IMR-90 (cell line): ENCODE results near the gene NGEF. TPM values are rescaled to one million over a fixed set of nuclear protein-coding genes. Genes with fewer than 3 reads are reported as not detected.

Experiments
- ATAC-seq: fragments of 200-7000 bp; cut with Tn5 transposase; 2 replicates; pipeline ENCODE4 v1.9.1; 2020; ENCODE audit warnings: low read depth, mild to moderate bottlenecking, moderate library complexity
- BruUV-seq: library from RNA; stranded (reverse); fragments of 400-500 nt; replicated peaks from 2 replicates; lab custom pipeline; 2021; lab: Mats Ljungman, UMichigan
- CTCF ChIA-PET: fragments of 300-600 bp; formaldehyde crosslinking; extraction: SDS; loops from one replicate; lab custom pipeline; 2021; ENCODE audit warnings: antibody characterized with exemption; lab: Yijun Ruan, JAX
- POLR2A ChIA-PET: fragments of 300-600 bp; sonication (Branson Sonifier 250); formaldehyde crosslinking; loops from one replicate; lab custom pipeline; 2022; ENCODE audit warnings: antibody characterized with exemption; ENCODE audit not compliant: unreplicated experiment; lab: Charles Lee
- DNase-seq: peaks from one replicate; pipeline ENCODE4 v3.0.0; 2013
- H2AFZ ChIP-seq: replicated peaks from 2 replicates; pipeline ENCODE3; 2013; ENCODE audit warnings: low read length, mild to moderate bottlenecking; ENCODE audit not compliant: poor library complexity
- H2AK5ac ChIP-seq: 2 replicates; pipeline ENCODE4 v1.6.1; 2013; ENCODE audit warnings: low read depth, low read length, inconsistent platforms
- H2AK9ac ChIP-seq: replicated peaks from 2 replicates; pipeline ENCODE3; 2013; ENCODE audit warnings: mild to moderate bottlenecking, low read depth, low read length, moderate library complexity; ENCODE audit not compliant: poor library complexity
- H2BK120ac ChIP-seq: 2 replicates; pipeline ENCODE4 v1.6.1; 2013; ENCODE audit warnings: low read depth, low read length, inconsistent platforms
- H2BK15ac ChIP-seq: 3 replicates; pipeline ENCODE4 v1.6.1; 2013; ENCODE audit warnings: low read depth, low read length, inconsistent platforms
- H2BK20ac ChIP-seq: 2 replicates; pipeline ENCODE4 v1.6.1; 2013; ENCODE audit warnings: low read depth, mild to moderate bottlenecking, inconsistent platforms, low read length, moderate library complexity
- H2BK5ac ChIP-seq: 2 replicates; pipeline ENCODE4 v1.6.1; 2013; ENCODE audit warnings: mild to moderate bottlenecking, low read depth, low read length, inconsistent platforms; ENCODE audit not compliant: poor library complexity, severe bottlenecking
- H3K14ac ChIP-seq: replicated peaks from 2 replicates; pipeline ENCODE4 v1.6.1; 2013; ENCODE audit warnings: low read depth, low read length, inconsistent platforms
- H3K18ac ChIP-seq: 2 replicates; pipeline ENCODE4 v1.6.1; 2013; ENCODE audit warnings: low read depth, low read length, control low read depth
- H3K23ac ChIP-seq: 2 replicates; pipeline ENCODE4 v1.6.1; 2013; ENCODE audit warnings: low read depth, low read length, inconsistent platforms
- H3K27ac ChIP-seq: 2 replicates; pipeline ENCODE4 v1.5.1; 2013; ENCODE audit warnings: mild to moderate bottlenecking, control low read depth, low read length; ENCODE audit not compliant: insufficient read depth
- H3K27me3 ChIP-seq: 2 replicates; pipeline ENCODE4 v1.6.1; 2013; ENCODE audit warnings: low read length; ENCODE audit not compliant: control insufficient read depth, insufficient read depth
- H3K36me3 ChIP-seq: 2 replicates; pipeline ENCODE4 v1.6.1; 2013; ENCODE audit warnings: low read length, mixed read lengths; ENCODE audit not compliant: control insufficient read depth, insufficient read depth
- H3K4ac ChIP-seq: 2 replicates; pipeline ENCODE4 v1.6.1; 2013; ENCODE audit warnings: low read depth, low read length, inconsistent platforms
- H3K4me1 ChIP-seq: 2 replicates; pipeline ENCODE4 v1.6.1; 2013; ENCODE audit warnings: low read length, mixed read lengths; ENCODE audit not compliant: control insufficient read depth, insufficient read depth
- H3K4me2 ChIP-seq: 2 replicates; pipeline ENCODE4 v1.6.1; 2013; ENCODE audit warnings: low read depth, mild to moderate bottlenecking, control low read depth, low read length, moderate library complexity
- H3K4me3 ChIP-seq: 2 replicates; pipeline ENCODE4 v1.5.1; 2013; ENCODE audit warnings: low read depth, mild to moderate bottlenecking, control low read depth, low read length, moderate library complexity; ENCODE audit not compliant: insufficient read depth
- H3K56ac ChIP-seq: 2 replicates; pipeline ENCODE4 v1.6.1; 2013; ENCODE audit warnings: low read length, inconsistent platforms; ENCODE audit not compliant: insufficient read depth; ENCODE audit errors: extremely low read depth
- H3K79me1 ChIP-seq, 2 experiments: 2 replicates each; pipeline ENCODE4 v1.6.1; 2013; ENCODE audit warnings: low read length in 2 of 2, inconsistent platforms in 1 of 2, low read depth in 1 of 2
- H3K9ac ChIP-seq: 2 replicates; pipeline ENCODE4 v1.6.1; 2013; ENCODE audit warnings: low read depth, low read length, control low read depth
- H3K9me1 ChIP-seq: 2 replicates; pipeline ENCODE4 v1.6.1; 2013; ENCODE audit warnings: low read length, inconsistent platforms; ENCODE audit not compliant: insufficient read depth
- H3K9me3 ChIP-seq: 2 replicates; pipeline ENCODE4 v1.6.1; 2013; ENCODE audit warnings: low read length; ENCODE audit not compliant: control insufficient read depth, insufficient read depth
- H4K20me1 ChIP-seq: 2 replicates; pipeline ENCODE4 v1.6.1; 2013; ENCODE audit warnings: low read length, inconsistent platforms; ENCODE audit not compliant: insufficient read depth
- H4K5ac ChIP-seq: 2 replicates; pipeline ENCODE4 v1.6.1; 2013; ENCODE audit warnings: mild to moderate bottlenecking, low read depth, low read length, control low read depth
- H4K8ac ChIP-seq, 2 experiments: 2 replicates each; pipeline ENCODE4 v1.6.1; 2013; ENCODE audit warnings: low read depth in 2 of 2, low read length in 2 of 2, control low read depth in 1 of 2, inconsistent platforms in 1 of 2
- H4K91ac ChIP-seq: 2 replicates; pipeline ENCODE4 v1.6.1; 2013; ENCODE audit warnings: low read depth, low read length, inconsistent platforms; ENCODE audit not compliant: insufficient read depth
- BHLHE40 ChIP-seq: fragments of 150-350 bp; IDR thresholded peaks from 2 replicates; pipeline ENCODE4 v1.6.1; 2016; ENCODE audit warnings: mild to moderate bottlenecking, low read depth, low read length
- CEBPB ChIP-seq: IDR thresholded peaks from 2 replicates; pipeline ENCODE4 v1.6.1; 2012; ENCODE audit warnings: low read depth, low read length, improper control_type of control experiment
- CHD1 ChIP-seq: IDR thresholded peaks from 2 replicates; pipeline ENCODE4 v1.6.1; 2012; ENCODE audit warnings: low read depth, low read length, improper control_type of control experiment
- FOS ChIP-seq: fragments of 150-350 bp; IDR thresholded peaks from 2 replicates; pipeline ENCODE4 v1.6.1; 2016; ENCODE audit warnings: low read depth, low read length
- MAFK ChIP-seq: IDR thresholded peaks from 2 replicates; pipeline ENCODE4 v1.6.1; 2012; ENCODE audit warnings: low read depth, low read length, improper control_type of control experiment
- MAZ ChIP-seq: IDR thresholded peaks from 2 replicates; pipeline ENCODE4 v1.6.1; 2012; ENCODE audit warnings: low read depth, mild to moderate bottlenecking, low read length, improper control_type of control experiment, moderate library complexity, borderline replicate concordance
- MXI1 ChIP-seq: IDR thresholded peaks from 2 replicates; pipeline ENCODE4 v1.6.1; 2012; ENCODE audit warnings: low read depth, mild to moderate bottlenecking, low read length, moderate library complexity, borderline replicate concordance
- NFE2L2 ChIP-seq: fragments of 150-350 bp; IDR thresholded peaks from 2 replicates; pipeline ENCODE4 v1.6.1; 2016; ENCODE audit warnings: low read depth, mild to moderate bottlenecking, low read length
- POLR2A ChIP-seq: IDR thresholded peaks from 2 replicates; pipeline ENCODE4 v1.6.1; 2012; ENCODE audit warnings: mild to moderate bottlenecking, low read depth, low read length
- RAD21 ChIP-seq: IDR thresholded peaks from 2 replicates; pipeline ENCODE4 v1.6.1; 2012; ENCODE audit warnings: low read length, improper control_type of control experiment
- RCOR1 ChIP-seq: IDR thresholded peaks from 2 replicates; pipeline ENCODE4 v1.6.1; 2012; ENCODE audit warnings: mild to moderate bottlenecking, low read length, improper control_type of control experiment; ENCODE audit not compliant: insufficient replicate concordance
- RFX5 ChIP-seq: IDR thresholded peaks from 2 replicates; pipeline ENCODE4 v1.8.0; 2012; ENCODE audit warnings: low read depth, mild to moderate bottlenecking, low read length, moderate library complexity
- SMC3 ChIP-seq: fragments of 150-350 bp; IDR thresholded peaks from 2 replicates; pipeline ENCODE4 v1.6.1; 2016; ENCODE audit warnings: low read depth, mild to moderate bottlenecking, antibody characterized with exemption, low read length, moderate library complexity
- USF2 ChIP-seq: fragments of 150-350 bp; IDR thresholded peaks from 2 replicates; pipeline ENCODE4 v1.6.1; 2017; ENCODE audit warnings: mild to moderate bottlenecking, antibody characterized with exemption, low read length, low read depth
- WGBS, 2 experiments: methylation state at CpG; one replicate each; pipeline versions ENCODE4 v1.1.5 to v1.1.7; 2013; ENCODE audit warnings: missing lambda C conversion rate in 2 of 2; ENCODE audit not compliant: insufficient read length in 1 of 2; ENCODE audit errors: extremely low coverage in 2 of 2; 5-methylcytosine and 5-hydroxymethylcytosine counted together
- dilution Hi-C: fragments of 300-500 bp; cut with HindIII; formaldehyde crosslinking; loops from one replicate; pipeline ENCODE4 v1.14.3; 2018; ENCODE audit warnings: low sequenced_read_pairs; ENCODE audit not compliant: unreplicated experiment
- in situ Hi-C: fragments of 300-500 bp; cut with MboI; formaldehyde crosslinking; loops from 3 replicates; pipeline ENCODE4 v1.14.3; 2019; ENCODE audit warnings: low sequenced_read_pairs, inconsistent platforms, mixed read lengths
- intact Hi-C: fragments of 100-400 bp; cut with micrococcal nuclease; formaldehyde crosslinking; loops from 2 replicates; pipeline ENCODE4 v1.10.0; 2022
- polyA plus RNA-seq, 3 experiments: library from polyadenylated mRNA; depleted of rRNA; stranded (reverse); fragments of >200 nt; gene quantifications; 2 replicates each; pipeline ENCODE4 v1.2.3, GENCODE V29; 2012; ENCODE audit warnings: low replicate concordance in 1 of 3
- total RNA-seq: library from RNA; depleted of rRNA; stranded (reverse); fragments of >200 nt; gene quantifications from 2 replicates; pipeline ENCODE4 v1.2.3, GENCODE V29; 2012
- TF ChIP-seq, protein P1 (sequence below): fragments of 150-350 bp; IDR thresholded peaks from 2 replicates; pipeline ENCODE4 v1.6.1; 2016; ENCODE audit warnings: low read depth, mild to moderate bottlenecking, low read length, moderate library complexity, borderline replicate concordance
- TF ChIP-seq, protein P2 (sequence below): conservative IDR thresholded peaks from 2 replicates; pipeline ENCODE4 v1.5.1; 2012; ENCODE audit warnings: mild to moderate bottlenecking, low read depth, low read length, improper control_type of control experiment

The NGEF gene
- total and polyA plus RNA-seq, 2 of the 4 experiments (the other 2 are of a cell fraction) = 1.1 to 1.7 TPM

- in situ Hi-C loops (no loop called here), intact Hi-C loops (no loop called here), dilution Hi-C loops (no loop called here)
- Histone ChIP-seq H3K4ac (no peak overlapping the region), H4K5ac (no peak overlapping the region), H3K79me1 (no peaks in the 10 kb centered on the region), H3K27ac (no peak overlapping the region), H3K27me3 (no peaks in the 10 kb centered on the region; the same call in 1 of the 2 replicates), H4K91ac (no peak overlapping the region), H2AFZ (no peak overlapping the region), H4K20me1 (no peaks in the 10 kb centered on the region), H2BK20ac (no peak overlapping the region), H3K4me3 (no peak overlapping the region), H3K9me1 (peaks cover 6% of the 10 kb centered on the region; the same call in 1 of the 2 replicates), H2AK5ac (no peak overlapping the region), H3K9ac (no peak overlapping the region), H4K8ac (no peak overlapping the region), H3K14ac (no peak overlapping the region), H3K18ac (no peak overlapping the region), H3K9me3 (no peaks in the 10 kb centered on the region), H3K23ac (no peak overlapping the region), H2BK15ac (no peak overlapping the region), H2AK9ac (no peak overlapping the region), H2BK120ac (no peak overlapping the region), H2BK5ac (no peak overlapping the region), H3K36me3 (no peaks in the 10 kb centered on the region), H3K4me2 (no peak overlapping the region), H3K56ac (no peak overlapping the region), H3K4me1 (peaks cover 1% of the 10 kb centered on the region; the same call in 1 of the 2 replicates)
- WGBS, 2 experiments = 94% methylated on average over 6 of the region's 13 CpGs; no CpG with 5 or more reads in 1 of the 2 experiments
- BruUV-seq = no TSS peak
- no peak for TF ChIP-seq BHLHE40
- TF ChIP-seq CEBPB = no peak
- no peak for TF ChIP-seq MXI1
- TF ChIP-seq, protein P1, sequence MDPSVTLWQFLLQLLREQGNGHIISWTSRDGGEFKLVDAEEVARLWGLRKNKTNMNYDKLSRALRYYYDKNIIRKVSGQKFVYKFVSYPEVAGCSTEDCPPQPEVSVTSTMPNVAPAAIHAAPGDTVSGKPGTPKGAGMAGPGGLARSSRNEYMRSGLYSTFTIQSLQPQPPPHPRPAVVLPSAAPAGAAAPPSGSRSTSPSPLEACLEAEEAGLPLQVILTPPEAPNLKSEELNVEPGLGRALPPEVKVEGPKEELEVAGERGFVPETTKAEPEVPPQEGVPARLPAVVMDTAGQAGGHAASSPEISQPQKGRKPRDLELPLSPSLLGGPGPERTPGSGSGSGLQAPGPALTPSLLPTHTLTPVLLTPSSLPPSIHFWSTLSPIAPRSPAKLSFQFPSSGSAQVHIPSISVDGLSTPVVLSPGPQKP = no peak
- no peak for TF ChIP-seq FOS
- TF ChIP-seq NFE2L2 = no peak
- no peak for TF ChIP-seq SMC3
- no peak for TF ChIP-seq USF2
- TF ChIP-seq RFX5 = no peak
- no peak for TF ChIP-seq POLR2A
- no peak for TF ChIP-seq RCOR1
- TF ChIP-seq RAD21 = no peak
- no peak for TF ChIP-seq MAFK
- no peak for TF ChIP-seq CHD1
- TF ChIP-seq, protein P2, sequence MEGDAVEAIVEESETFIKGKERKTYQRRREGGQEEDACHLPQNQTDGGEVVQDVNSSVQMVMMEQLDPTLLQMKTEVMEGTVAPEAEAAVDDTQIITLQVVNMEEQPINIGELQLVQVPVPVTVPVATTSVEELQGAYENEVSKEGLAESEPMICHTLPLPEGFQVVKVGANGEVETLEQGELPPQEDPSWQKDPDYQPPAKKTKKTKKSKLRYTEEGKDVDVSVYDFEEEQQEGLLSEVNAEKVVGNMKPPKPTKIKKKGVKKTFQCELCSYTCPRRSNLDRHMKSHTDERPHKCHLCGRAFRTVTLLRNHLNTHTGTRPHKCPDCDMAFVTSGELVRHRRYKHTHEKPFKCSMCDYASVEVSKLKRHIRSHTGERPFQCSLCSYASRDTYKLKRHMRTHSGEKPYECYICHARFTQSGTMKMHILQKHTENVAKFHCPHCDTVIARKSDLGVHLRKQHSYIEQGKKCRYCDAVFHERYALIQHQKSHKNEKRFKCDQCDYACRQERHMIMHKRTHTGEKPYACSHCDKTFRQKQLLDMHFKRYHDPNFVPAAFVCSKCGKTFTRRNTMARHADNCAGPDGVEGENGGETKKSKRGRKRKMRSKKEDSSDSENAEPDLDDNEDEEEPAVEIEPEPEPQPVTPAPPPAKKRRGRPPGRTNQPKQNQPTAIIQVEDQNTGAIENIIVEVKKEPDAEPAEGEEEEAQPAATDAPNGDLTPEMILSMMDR = no peak
- TF ChIP-seq MAZ = no peak
- ChIA-PET POLR2A (no interaction called here), CTCF (no interaction called here)
- DNase-seq = no peak
- ATAC-seq = no peak
These were observed 120.8 kb downstream of the NGEF start for GRCh38 chr2:232892221-232892620.
